Common myeloid progenitor, CD34-positive (primary cell): ENCODE data around the gene SRA1. TPM values are rescaled to one million over a fixed set of nuclear protein-coding genes. Genes with fewer than 3 reads are reported as not detected.
"Not testable (repeated sequence)": the region's sequence is repeated elsewhere in the genome, so short reads cannot be mapped to it uniquely, and the experiment has no call there.

Experiments used
- CTCF ChIA-PET: fragments of 350-600 bp; sonication (Branson Sonifier 250); formaldehyde crosslinking; loops from one replicate; lab custom pipeline; 2021; ENCODE audit warnings: antibody characterized with exemption; lab: Charles Lee
- POLR2A ChIA-PET: fragments of 350-600 bp; sonication (Branson Sonifier 250); formaldehyde crosslinking; loops from one replicate; lab custom pipeline; 2021; ENCODE audit warnings: antibody characterized with exemption; lab: Charles Lee
- DNase-seq, 3 donors: peaks; one replicate each; pipeline versions ENCODE4 v3.0.0 to v3.0.0-alpha.2; 2013
- H3K27ac ChIP-seq, 2 experiments: 1 replicate in 1 of 2; 2 replicates in 1 of 2; pipeline ENCODE4 v1.7.0; 2013; ENCODE audit warnings: inconsistent platforms in 2 of 2, low read length in 2 of 2, mild to moderate bottlenecking in 2 of 2, low read depth in 1 of 2, moderate library complexity in 1 of 2; ENCODE audit not compliant: severe bottlenecking in 2 of 2, insufficient read depth in 1 of 2, poor library complexity in 1 of 2
- H3K27me3 ChIP-seq, 5 experiments: replicated peaks in 2 of 5; 1 replicate in 3 of 5; 2 replicates in 2 of 5; pipeline versions ENCODE4 v1.6.1 to v1.7.0; 2013; ENCODE audit warnings: low read length in 4 of 5, mild to moderate bottlenecking in 2 of 5, moderate library complexity in 2 of 5, inconsistent platforms in 1 of 5; ENCODE audit not compliant: insufficient read depth in 5 of 5, control insufficient read depth in 4 of 5
- H3K36me3 ChIP-seq, 4 experiments: 1 replicate in 2 of 4; 2 replicates in 2 of 4; pipeline versions ENCODE4 v1.6.1 to v1.7.0; 2013; ENCODE audit warnings: low read length in 3 of 4, control low read depth in 1 of 4, mild to moderate bottlenecking in 1 of 4; ENCODE audit not compliant: control insufficient read depth in 4 of 4, insufficient read depth in 4 of 4
- H3K4me1 ChIP-seq, 4 experiments: 1 replicate in 3 of 4; 2 replicates in 1 of 4; pipeline versions ENCODE4 v1.6.1 to v1.7.1; 2013; ENCODE audit warnings: low read length in 3 of 4, mild to moderate bottlenecking in 3 of 4, control low read depth in 1 of 4, inconsistent platforms in 1 of 4, moderate library complexity in 1 of 4; ENCODE audit not compliant: control insufficient read depth in 4 of 4, insufficient read depth in 4 of 4; ENCODE audit errors: control extremely low read depth in 1 of 4
- H3K4me3 ChIP-seq, 7 experiments: 1 replicate in 4 of 7; 2 replicates in 3 of 7; pipeline versions ENCODE4 v1.5.1 to v1.7.0; 2013; ENCODE audit warnings: mild to moderate bottlenecking in 7 of 7, low read length in 6 of 7, moderate library complexity in 6 of 7, inconsistent platforms in 2 of 7, low read depth in 2 of 7, control low read depth in 1 of 7; ENCODE audit not compliant: insufficient read depth in 4 of 7, control insufficient read depth in 1 of 7; ENCODE audit errors: extremely low read depth in 1 of 7
- H3K9me3 ChIP-seq, 5 experiments: 1 replicate in 4 of 5; 2 replicates in 1 of 5; pipeline versions ENCODE4 v1.6.1 to v1.7.1; 2013; ENCODE audit warnings: low read length in 4 of 5, mild to moderate bottlenecking in 2 of 5, inconsistent platforms in 1 of 5, low read depth in 1 of 5, moderate library complexity in 1 of 5; ENCODE audit not compliant: control insufficient read depth in 4 of 5, insufficient read depth in 2 of 5; ENCODE audit errors: control extremely low read depth in 1 of 5
- WGBS: methylation state at CpG from one replicate; pipeline ENCODE4 v1.1.5; 2013; ENCODE audit not compliant: insufficient coverage; 5-methylcytosine and 5-hydroxymethylcytosine counted together
- polyA plus RNA-seq: library from polyadenylated mRNA; unstranded; fragments of 120-200 nt; gene quantifications from one replicate; pipeline ENCODE4 v1.2.1, GENCODE V29; 2013

SRA1 gene
- 19.6 TPM for polyA plus RNA-seq

DNA sequence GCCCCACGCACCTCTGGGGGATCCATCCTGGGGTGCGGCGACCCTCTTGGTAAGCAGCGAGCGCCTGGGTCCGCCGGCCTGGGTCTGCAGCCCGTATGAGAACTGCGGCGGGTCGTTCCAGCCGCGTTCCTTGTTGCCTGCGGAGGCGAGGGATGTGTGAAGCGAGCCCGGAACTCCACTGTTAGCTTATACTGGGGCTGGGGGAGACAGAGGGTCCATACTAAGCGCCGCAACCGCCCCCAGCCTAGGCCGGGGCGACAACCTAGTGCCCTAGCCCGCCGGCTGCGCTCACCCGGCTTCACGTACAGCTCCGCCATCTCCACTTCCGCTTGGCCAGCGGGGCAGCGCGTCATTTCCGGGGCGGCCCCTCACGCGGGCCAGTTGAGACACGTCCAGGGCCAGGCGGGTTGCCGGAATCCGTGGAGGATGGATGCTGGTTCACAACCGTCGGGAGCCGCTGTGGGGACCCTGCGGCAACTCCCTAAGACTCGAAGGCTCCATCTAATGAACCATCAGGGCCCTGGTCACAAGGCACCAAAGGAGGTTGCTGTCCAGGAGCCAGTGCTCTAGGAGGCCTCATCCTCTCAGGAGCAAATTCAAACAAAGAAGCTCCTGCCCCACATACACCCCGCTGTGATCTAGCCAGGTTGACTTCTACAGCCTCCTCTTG lies at the start of gene SRA1:
Gene SRA1 (minus strand): TSS at position 338 of the 670 bp plus-strand sequence. CDS start 21 bp downstream, at position 317.
- POLR2A ChIA-PET = interaction anchor here (0.9 to 1.6 kb wide), 3 partner anchors 9 to 90 kb away, joined by 3 to 7 read pairs (median 6); partner anchors contain the start of genes EIF4EBP3, IK and NDUFA2
- under 1% methylated on average over 33 of the region's 46 CpGs for WGBS

DNA sequence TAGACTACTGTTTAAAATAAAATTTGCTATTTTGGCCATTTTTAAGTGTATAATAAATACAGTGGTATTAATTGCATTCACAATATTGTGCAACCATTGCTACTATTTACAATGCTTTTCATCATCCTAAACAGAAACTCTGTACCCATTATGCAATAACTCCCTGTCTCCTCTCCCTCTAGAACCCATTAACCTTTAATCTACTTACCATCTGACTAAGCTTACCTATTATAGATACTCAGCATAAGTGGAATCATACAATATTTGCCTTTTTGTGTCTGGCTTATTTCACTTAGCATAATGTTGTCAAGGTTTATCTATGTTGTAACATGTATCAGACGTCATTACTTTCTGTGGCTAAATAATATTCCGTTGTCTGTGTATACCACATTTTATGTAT lies 49.8 kb upstream of the SRA1 start:
- ChIA-PET CTCF (interaction anchor here (1.0 kb wide), 1 partner anchor 30 kb away, joined by 3 read pairs; no protein-coding TSS in a partner anchor), POLR2A (no interaction called here)
- Histone ChIP-seq H3K4me3 (no peak overlapping the region), H3K27me3 (peaks cover 0 to 8% (median 2%) of the 10 kb centered on the region in 5 experiments), H3K4me1 (peaks cover 5 to 29% (median 18%) of the 10 kb centered on the region in 4 experiments), H3K36me3 (no peaks in the 10 kb centered on the region), H3K27ac (no peak overlapping the region), H3K9me3 (peaks cover 0 to 2% (median 0%) of the 10 kb centered on the region in 5 experiments)
- no CpG with 5 or more reads among the region's 2 CpGs for whole genome bisulfite sequencing
- no peak for DNase-seq

More for the DNA sequence above, at the start of gene SRA1:
- Histone ChIP-seq H3K9me3 (no peaks in the 10 kb centered on the region), H3K36me3 (peaks cover 5 to 23% (median 12%) of the 10 kb centered on the region in 4 experiments), H3K27ac (peak within 1 kb of the TSS; percentile 74 to 91), H3K27me3 (no peaks in the 10 kb centered on the region), H3K4me3 (peak within 1 kb of the TSS; percentile 67 to 93 (median 81)), H3K4me1 (peaks cover 12 to 19% (median 18%) of the 10 kb centered on the region in 4 experiments)
- peak; percentile 81 to 87 (median 81) for DNase-seq
- CTCF ChIA-PET = interaction anchor here (0.9 to 4.8 kb wide), 4 partner anchors 8 to 79 kb away, joined by 3 to 19 read pairs (median 8); partner anchors contain the start of gene EIF4EBP3

DNA sequence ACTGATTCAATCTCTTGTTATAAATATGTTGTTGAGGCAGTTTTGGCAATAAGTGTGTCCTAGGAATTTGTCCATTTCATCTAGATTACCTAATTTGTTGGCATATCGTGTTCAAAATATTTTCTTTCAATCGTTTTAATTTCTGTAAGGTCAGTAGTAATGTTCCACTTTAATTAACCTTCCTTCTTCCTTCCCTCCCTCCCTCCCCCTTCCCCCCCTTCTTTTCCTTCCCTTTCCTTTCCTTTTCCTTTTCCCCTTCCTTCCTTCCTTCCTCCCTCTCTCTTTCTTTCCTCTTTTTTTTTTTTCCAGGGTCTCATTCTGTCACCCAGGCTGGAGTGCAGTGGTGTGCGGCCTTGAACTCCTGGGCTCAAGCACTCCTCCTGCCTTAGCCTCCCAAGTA lies 48.6 kb upstream of the SRA1 start:
- CTCF ChIA-PET = interaction anchor here (0.6 kb wide), 1 partner anchor 29 kb away, joined by 3 read pairs; no protein-coding TSS in a partner anchor
- Histone ChIP-seq H3K36me3 (no peaks in the 10 kb centered on the region), H3K27ac (no peak overlapping the region), H3K4me1 (peaks cover 5 to 18% (median 8%) of the 10 kb centered on the region in 4 experiments), H3K9me3 (no peaks in the 10 kb centered on the region), H3K27me3 (peaks cover 0 to 8% (median 2%) of the 10 kb centered on the region in 5 experiments), H3K4me3 (no peak overlapping the region)
- WGBS = 100% methylated on average over 2 of the region's 3 CpGs
- POLR2A ChIA-PET = no interaction called here
- DNase-seq = no peak

DNA sequence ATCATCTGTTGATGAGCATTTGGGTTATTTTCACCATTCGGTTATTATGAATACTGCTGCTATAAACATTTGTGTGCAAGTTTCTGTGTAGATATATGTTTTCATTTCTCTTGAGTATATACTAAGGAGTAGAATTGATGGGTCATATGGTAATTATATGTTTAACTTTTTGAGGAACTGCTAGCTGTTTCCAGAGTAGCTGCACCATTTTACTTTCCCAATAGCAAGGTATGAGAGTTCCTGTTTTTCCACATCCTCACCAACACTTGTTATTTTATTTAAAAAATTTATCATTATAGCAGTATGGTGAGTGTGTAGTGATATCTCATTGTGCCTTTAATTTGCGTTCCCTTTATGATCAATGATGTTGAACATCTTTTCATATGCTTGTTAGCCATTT lies 46.5 kb upstream of the SRA1 start:
- Histone ChIP-seq H3K27ac (no peak overlapping the region), H3K36me3 (no peaks in the 10 kb centered on the region), H3K27me3 (peaks cover 0 to 3% (median 0%) of the 10 kb centered on the region in 5 experiments), H3K4me3 (no peak overlapping the region), H3K9me3 (no peaks in the 10 kb centered on the region), H3K4me1 (no peaks in the 10 kb centered on the region)
- DNase-seq = no peak
- no CpG with 5 or more reads among the region's 2 CpGs for WGBS
- CTCF ChIA-PET = no interaction called here
- POLR2A ChIA-PET = no interaction called here

DNA sequence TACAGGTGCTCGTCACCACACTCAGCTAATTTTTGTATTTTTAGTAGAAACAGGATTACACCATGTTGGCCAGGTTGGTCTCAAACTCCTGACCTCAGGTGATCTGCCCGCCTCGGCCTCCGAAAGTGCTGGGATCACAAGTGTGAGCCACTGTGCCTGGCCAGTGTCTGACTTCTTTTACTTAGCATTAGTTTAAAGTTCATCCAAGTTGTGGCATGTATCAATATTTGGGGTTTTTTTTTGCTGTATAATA lies 46.1 kb upstream of the SRA1 start:
- CTCF ChIA-PET, POLR2A ChIA-PET, H3K27ac ChIP-seq, H3K4me3 ChIP-seq, H3K9me3 ChIP-seq, H3K36me3 ChIP-seq, H3K27me3 ChIP-seq, DNase-seq, H3K4me1 ChIP-seq: not testable (repeated sequence)
- 100% methylated on average over 3 of the region's 4 CpGs for WGBS

DNA sequence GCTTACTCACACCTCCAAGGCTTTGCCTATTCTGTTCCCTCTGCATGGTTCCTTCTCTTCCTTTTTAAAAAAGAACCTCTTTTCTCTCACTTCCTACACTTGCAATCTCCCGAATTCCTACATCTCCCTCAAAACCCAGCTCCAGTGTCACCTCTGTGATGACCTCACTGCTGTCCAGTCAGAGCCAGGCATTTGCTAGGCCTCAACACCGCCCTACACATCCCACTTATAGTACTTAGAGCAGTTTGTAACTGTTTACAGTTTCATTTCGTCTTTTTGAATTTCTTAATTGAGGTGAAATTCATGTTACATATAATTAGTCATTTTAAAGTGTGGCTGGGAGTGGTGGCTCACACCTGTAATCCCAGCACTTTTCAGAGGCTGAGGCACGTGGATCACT lies 44.9 kb upstream of the SRA1 start:
- Histone ChIP-seq H3K27me3 (peaks cover 0 to 3% (median 0%) of the 10 kb centered on the region in 5 experiments), H3K4me1 (no peaks in the 10 kb centered on the region), H3K4me3 (no peak overlapping the region), H3K9me3 (no peaks in the 10 kb centered on the region), H3K27ac (no peak overlapping the region), H3K36me3 (no peaks in the 10 kb centered on the region)
- ChIA-PET POLR2A (no interaction called here), CTCF (no interaction called here)
- no peak for DNase-seq
- 86% methylated on average over 1 of the region's 4 CpGs for WGBS

DNA sequence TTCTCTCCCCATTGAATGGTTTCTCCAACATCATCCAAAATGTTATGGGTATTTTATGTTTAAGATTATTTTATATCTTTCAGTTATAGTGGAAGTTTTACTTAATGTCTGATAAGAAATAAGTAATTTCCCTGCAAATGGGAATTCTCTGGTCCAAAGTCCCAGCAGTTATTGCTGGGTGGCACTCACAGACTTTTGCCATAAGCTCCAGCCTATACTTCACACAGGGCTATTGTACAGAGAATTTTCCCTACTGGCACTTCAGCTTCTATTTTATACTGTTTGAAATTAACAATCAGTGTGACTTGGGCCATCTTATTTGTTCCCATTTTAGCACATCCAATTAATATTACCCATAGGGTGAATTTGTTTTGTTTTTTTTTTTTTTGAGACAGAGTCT lies 42.8 kb upstream of the SRA1 start:
- Histone ChIP-seq H3K4me3 (no peak overlapping the region), H3K4me1 (peaks cover 4 to 11% (median 6%) of the 10 kb centered on the region in 4 experiments), H3K9me3 (no peaks in the 10 kb centered on the region), H3K36me3 (no peaks in the 10 kb centered on the region), H3K27ac (no peak overlapping the region), H3K27me3 (peaks cover 0 to 3% (median 0%) of the 10 kb centered on the region in 5 experiments)
- no peak for DNase-seq
- CTCF ChIA-PET = interaction anchor here (0.7 to 1.6 kb wide), 5 partner anchors 9 to 53 kb away, joined by 3 to 5 read pairs (median 3); partner anchors contain the start of gene EIF4EBP3
- POLR2A ChIA-PET = no interaction called here
